ENCODE data around the gene EARS2.
A peak's percentile ranks its signal among the peaks of the same experiment; 100 is the strongest.
"Not testable (repeated sequence)": the region's sequence is repeated elsewhere in the genome, so short reads cannot be mapped to it uniquely, and the experiment has no call there.

Gene EARS2

GRCh38 chr16:23504453-23505179 is 52.5 kb downstream of the EARS2 start:
- DNase-seq: peak in 3 of 5 donors; percentile 46 to 91 (median 48)

GRCh38 chr16:23504076-23504452 is 53.1 kb downstream of the EARS2 start:
- DNase-seq: peak in 1 of 5 donors; percentile 27

GRCh38 chr16:23502466-23502865 is 54.7 kb downstream of the EARS2 start:
- DNase-seq: no peak

- DNase-seq: no peak
Measured at GRCh38 chr16:23501291-23501690, 55.9 kb downstream of the EARS2 start.

GRCh38 chr16:23500862-23501225 is 56.3 kb downstream of the EARS2 start:
- no peak for DNase-seq

GRCh38 chr16:23500212-23500861 is 56.8 kb downstream of the EARS2 start:
- no peak for DNase-seq

GRCh38 chr16:23499801-23500200 is 57.3 kb downstream of the EARS2 start:
- no peak for DNase-seq

- no peak for DNase-seq
Measured at GRCh38 chr16:23498863-23499262, 58.3 kb downstream of the EARS2 start.

- DNase-seq: no peak
Measured at GRCh38 chr16:23497543-23497868, 59.6 kb downstream of the EARS2 start.

- DNase-seq: no peak
Measured at GRCh38 chr16:23496821-23497542, 60.2 kb downstream of the EARS2 start.

GRCh38 chr16:23495671-23496070 is 61.5 kb downstream of the EARS2 start:
- DNase-seq: no peak

- no peak for DNase-seq
Measured at GRCh38 chr16:23494188-23494587, 63.0 kb downstream of the EARS2 start.

GRCh38 chr16:23491490-23492391 is 65.4 kb downstream of the EARS2 start:
- no peak for DNase-seq

GRCh38 chr16:23486480-23486879 is 70.7 kb downstream of the EARS2 start:
- DNase-seq: no peak

- DNase-seq: no peak
Measured at GRCh38 chr16:23485841-23486240, 71.3 kb downstream of the EARS2 start.

GRCh38 chr16:23485257-23485614 is 71.9 kb downstream of the EARS2 start:
- DNase-seq: no peak

- DNase-seq: no peak
Measured at GRCh38 chr16:23484510-23485256, 72.5 kb downstream of the EARS2 start.

- DNase-seq: not testable (repeated sequence)
Measured at GRCh38 chr16:23483492-23483891, 73.7 kb downstream of the EARS2 start.

GRCh38 chr16:23482778-23483177 is 74.4 kb downstream of the EARS2 start:
- peak in 4 of 5 donors; percentile 12 to 40 (median 26) for DNase-seq

- no peak for DNase-seq
Measured at GRCh38 chr16:23480257-23480656, 76.9 kb downstream of the EARS2 start.

- DNase-seq: no peak
Measured at GRCh38 chr16:23479138-23479537, 78.0 kb downstream of the EARS2 start.

GRCh38 chr16:23478566-23478965 is 78.6 kb downstream of the EARS2 start:
- DNase-seq: no peak

Data from T-helper 1 cell (primary cell).